Left lung (tissue), 10 donors: ENCODE results near the gene IQCN. TPM values are rescaled to one million over a fixed set of nuclear protein-coding genes. Genes with fewer than 3 reads are reported as not detected.

Experiments used
- ATAC-seq: fragments of 200-7000 bp; cut with Tn5 transposase; one replicate; pipeline ENCODE4 v1.9.1; 2020; ENCODE audit warnings: moderate library complexity
- DNase-seq, 4 donors: peaks; one replicate each; pipeline ENCODE4 v3.0.0-alpha.2; 2013 to 2020
- H3K27ac ChIP-seq, 2 donors: fragments of 200-600 bp; sonication (generic) in 1 of 2; one replicate each; pipeline versions ENCODE4 v1.5.0 to v1.8.0; 2020 to 2021
- H3K27me3 ChIP-seq, 2 donors: fragments of 200-600 bp; sonication (generic) in 1 of 2; one replicate each; pipeline versions ENCODE4 v1.5.0 to v1.8.0; 2020 to 2021
- H3K36me3 ChIP-seq, 2 donors: fragments of 200-600 bp; sonication (generic) in 1 of 2; one replicate each; pipeline versions ENCODE4 v1.5.0 to v1.8.0; 2020 to 2021
- H3K4me1 ChIP-seq, 2 donors: fragments of 200-600 bp; one replicate each; pipeline ENCODE4 v1.8.0; 2021
- H3K4me3 ChIP-seq, 2 donors: fragments of 200-600 bp; sonication (generic) in 1 of 2; one replicate each; pipeline versions ENCODE4 v1.5.0 to v1.8.0; 2020 to 2021; ENCODE audit warnings: mild to moderate bottlenecking in 1 of 2
- H3K9me3 ChIP-seq, 2 donors: fragments of 200-600 bp; sonication (generic) in 1 of 2; one replicate each; pipeline versions ENCODE4 v1.5.0 to v1.8.0; 2020 to 2021
- intact Hi-C, 2 donors: fragments of 100-400 bp; cut with DNase I; formaldehyde crosslinking; loops; one replicate each; pipeline versions ENCODE4 v1.11.2 to v1.14.2; 2022
- polyA plus RNA-seq, 6 donors: library from polyadenylated mRNA; unstranded; fragments of 120-200 nt; gene quantifications; one replicate each; pipeline ENCODE4 v1.2.1, GENCODE V29; 2013; ENCODE audit not compliant: insufficient read length in 6 of 6
- total RNA-seq, 2 donors: library from RNA; stranded (reverse); fragmentation: NEBNext Ultra II Directional; extraction: Animal tissue kit (Norgen Biotek cat#: 25700); gene quantifications; one replicate each; pipeline ENCODE4 v1.2.1, GENCODE V29; 2021
- TF ChIP-seq, protein P1 (sequence below), 2 donors: fragments of 200-600 bp; sonication (generic) in 1 of 2; IDR thresholded peaks; one replicate each; pipeline versions ENCODE4 v1.5.0 to v1.8.0; 2021; ENCODE audit warnings: antibody characterized with exemption in 2 of 2
- donor health status: DM: no; HTN: yes; CAD: no.
- donor health status: DM: no; HTN: no; CAD: no.

Gene IQCN
- total and polyA plus RNA-seq, 8 donors = 3.0 to 12.7 (median 6.8) TPM

DNA sequence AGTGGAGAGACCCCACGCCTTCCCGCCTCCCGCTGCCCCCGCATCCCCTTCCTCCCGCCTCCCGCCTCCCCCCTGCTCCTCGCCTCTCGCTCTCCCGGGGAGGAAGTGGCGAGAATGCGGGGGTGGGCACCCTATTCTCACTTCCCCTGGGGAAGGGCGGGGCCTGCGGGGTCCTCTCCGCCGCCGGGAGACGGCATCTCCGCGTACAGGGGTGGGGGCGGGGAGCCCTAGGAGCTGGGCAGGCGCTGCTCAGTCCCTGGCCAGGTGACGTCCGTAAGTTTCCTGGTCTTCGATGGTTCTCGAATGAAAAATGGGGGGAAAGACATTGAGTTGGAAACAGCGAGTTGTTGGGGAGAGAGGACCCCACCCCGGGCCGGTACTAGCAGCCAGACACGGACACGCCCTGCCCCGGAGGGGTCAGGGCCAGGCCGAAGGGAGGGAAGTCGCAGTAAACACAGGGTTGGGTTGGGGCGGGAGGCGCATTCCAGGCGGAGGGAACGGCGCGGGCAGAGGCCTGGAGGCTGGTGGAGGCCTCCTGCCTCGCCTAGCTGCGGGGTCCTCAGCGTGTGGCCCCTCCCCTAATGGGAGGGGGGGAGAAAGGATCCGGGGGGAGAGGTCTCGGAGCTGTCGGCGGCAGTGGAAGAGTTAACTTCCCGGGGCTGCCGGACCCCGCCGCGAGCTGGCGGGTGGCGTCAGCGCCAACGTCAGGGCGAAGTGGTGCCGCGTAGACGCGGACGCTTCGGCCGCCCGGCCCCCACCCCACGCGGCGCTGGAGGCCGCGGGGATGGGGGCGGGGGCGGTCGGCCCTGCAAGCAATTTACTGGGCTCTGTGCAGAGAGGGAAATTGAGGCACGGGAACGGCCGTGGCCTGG, 17.6 kb upstream of the IQCN start:
- H3K4me3 ChIP-seq = peak overlapping the region; percentile 53 to 74
- intact Hi-C loops = no loop called here
- peaks cover 10 to 33% of the 10 kb centered on the region in 2 donors for H3K4me1 ChIP-seq
- TF ChIP-seq, protein P1, sequence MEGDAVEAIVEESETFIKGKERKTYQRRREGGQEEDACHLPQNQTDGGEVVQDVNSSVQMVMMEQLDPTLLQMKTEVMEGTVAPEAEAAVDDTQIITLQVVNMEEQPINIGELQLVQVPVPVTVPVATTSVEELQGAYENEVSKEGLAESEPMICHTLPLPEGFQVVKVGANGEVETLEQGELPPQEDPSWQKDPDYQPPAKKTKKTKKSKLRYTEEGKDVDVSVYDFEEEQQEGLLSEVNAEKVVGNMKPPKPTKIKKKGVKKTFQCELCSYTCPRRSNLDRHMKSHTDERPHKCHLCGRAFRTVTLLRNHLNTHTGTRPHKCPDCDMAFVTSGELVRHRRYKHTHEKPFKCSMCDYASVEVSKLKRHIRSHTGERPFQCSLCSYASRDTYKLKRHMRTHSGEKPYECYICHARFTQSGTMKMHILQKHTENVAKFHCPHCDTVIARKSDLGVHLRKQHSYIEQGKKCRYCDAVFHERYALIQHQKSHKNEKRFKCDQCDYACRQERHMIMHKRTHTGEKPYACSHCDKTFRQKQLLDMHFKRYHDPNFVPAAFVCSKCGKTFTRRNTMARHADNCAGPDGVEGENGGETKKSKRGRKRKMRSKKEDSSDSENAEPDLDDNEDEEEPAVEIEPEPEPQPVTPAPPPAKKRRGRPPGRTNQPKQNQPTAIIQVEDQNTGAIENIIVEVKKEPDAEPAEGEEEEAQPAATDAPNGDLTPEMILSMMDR (IDR thresholded peaks at IDR 0.05) = no peak
- H3K27me3 ChIP-seq = no peaks in the 10 kb centered on the region
- H3K9me3 ChIP-seq = no peaks in the 10 kb centered on the region
- peak overlapping the region; percentile 98 to 100 for H3K27ac ChIP-seq
- DNase-seq = peak; percentile 88 to 95 (median 94)
- ATAC-seq = peak; percentile 79
- no peaks in the 10 kb centered on the region for H3K36me3 ChIP-seq

DNA sequence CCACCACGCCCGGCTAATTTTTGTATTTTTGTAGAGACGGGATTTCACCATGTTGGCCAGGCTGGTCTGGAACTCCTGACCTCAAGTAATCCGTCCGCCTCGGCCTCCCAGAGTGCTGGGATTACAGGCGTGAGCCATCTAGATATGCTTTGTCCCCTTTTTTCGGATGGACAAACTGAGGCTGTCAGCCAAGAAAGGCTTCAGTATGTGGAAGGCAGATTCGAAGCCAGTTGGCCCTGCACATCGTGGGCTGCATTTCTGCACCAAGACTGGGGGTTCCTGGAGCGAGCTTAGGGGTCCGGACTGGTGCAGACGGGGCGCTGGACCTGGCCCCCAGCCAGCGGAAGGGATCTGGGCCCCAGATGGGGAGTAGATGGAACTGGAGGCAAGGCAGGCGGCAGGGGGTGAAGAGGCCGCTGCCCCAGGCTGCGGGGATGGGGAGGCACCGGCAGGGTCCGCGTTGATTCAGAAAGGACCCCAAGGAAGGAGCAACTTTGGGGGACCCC, 16.8 kb upstream of the IQCN start:
- TF ChIP-seq, protein P1 (IDR thresholded peaks at IDR 0.05) = no peak
- DNase-seq = peak in 1 of 4 donors; percentile 44
- Histone ChIP-seq H3K4me3 (peak overlapping the region; percentile 53 to 74), H3K27me3 (no peaks in the 10 kb centered on the region), H3K9me3 (no peaks in the 10 kb centered on the region), H3K4me1 (peaks cover 10 to 33% of the 10 kb centered on the region in 2 donors), H3K27ac (peak overlapping the region; percentile 98 to 100), H3K36me3 (no peaks in the 10 kb centered on the region)
- intact Hi-C loops = no loop called here
- no peak for ATAC-seq

DNA sequence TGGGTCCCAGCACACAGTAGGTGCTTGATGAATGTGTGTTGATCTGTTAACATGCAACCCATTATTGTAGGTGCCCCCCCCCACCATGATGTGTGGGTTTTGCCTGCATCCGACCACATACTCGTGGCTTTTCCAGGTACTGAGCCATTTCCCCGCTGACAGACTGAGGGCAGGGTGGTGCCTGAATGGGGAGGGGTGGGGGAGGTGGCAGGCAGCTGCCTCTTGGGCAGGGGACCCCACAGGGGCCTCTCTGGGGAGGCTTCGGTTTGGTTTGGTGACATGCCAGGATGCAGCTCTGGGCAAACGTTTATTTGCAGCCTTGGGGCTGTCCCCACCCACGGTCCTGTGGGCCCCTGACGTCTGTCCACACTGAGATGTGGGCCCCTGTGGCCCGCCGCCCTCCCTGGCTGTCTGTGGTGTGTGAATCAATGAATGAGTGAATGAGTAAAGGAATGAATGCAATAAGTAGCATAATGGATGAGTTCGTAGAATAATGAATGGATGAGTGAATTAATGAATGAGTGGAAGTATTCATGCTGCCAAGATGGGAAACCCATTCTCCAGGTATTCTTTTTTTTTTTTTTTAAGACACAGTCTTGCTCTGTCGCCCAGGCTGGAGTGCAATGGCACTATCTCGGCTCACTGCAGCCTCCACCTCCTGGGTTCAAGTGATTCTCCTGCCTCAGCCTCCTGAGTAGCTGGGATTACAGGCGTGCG, 16.2 kb upstream of the IQCN start:
- H3K4me3 ChIP-seq = no peak overlapping the region
- ATAC-seq = no peak
- peaks cover 10 to 33% of the 10 kb centered on the region in 2 donors for H3K4me1 ChIP-seq
- H3K36me3 ChIP-seq = no peaks in the 10 kb centered on the region
- intact Hi-C loops = no loop called here
- no peaks in the 10 kb centered on the region for H3K27me3 ChIP-seq
- TF ChIP-seq, protein P1 (IDR thresholded peaks at IDR 0.05) = no peak
- DNase-seq = peak in 3 of 4 donors; percentile 47 to 82 (median 65)
- peak overlapping the region; percentile 98 to 100 for H3K27ac ChIP-seq
- no peaks in the 10 kb centered on the region for H3K9me3 ChIP-seq

DNA sequence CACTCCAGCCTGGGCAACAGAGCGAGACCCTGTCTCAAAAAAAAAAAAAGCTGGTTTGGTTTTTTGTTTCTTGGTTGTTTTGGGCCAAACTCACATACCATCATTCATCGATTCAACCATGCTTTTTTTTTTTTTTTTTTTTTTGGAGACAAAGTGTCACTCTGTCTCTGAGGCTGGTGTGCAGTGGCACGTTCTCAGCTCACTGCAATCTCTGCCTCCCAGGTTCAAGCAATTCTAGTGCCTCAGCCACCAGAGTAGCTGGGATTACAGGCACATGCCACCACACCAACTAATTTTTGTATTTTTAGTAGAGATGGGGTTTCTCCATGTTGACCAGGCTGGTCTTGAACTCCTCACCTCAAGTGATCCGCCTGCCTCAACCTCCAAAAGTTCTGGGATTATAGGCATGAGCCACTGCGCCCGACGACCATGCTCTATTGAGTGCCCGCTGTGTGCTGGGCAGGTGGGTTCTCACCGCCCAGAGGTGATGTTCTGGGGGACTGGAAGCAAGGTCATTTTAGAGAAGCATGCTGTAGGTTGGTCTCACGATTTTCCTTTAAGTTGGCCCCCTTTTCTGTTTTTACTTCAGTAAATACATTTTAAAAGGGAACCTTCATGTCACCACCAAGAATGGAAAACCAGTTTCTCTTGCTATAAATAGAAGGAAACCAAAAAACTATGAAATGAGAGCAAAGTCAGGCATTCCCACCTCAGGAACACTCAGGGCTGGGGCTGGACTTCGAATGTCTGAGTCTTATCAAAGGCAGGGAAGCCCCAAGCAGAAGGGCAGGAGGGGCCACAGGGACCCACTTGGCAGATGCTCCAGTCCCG, 15.4 kb upstream of the IQCN start:
- intact Hi-C loops = no loop called here
- Histone ChIP-seq H3K27ac (peak overlapping the region; percentile 98 to 100), H3K4me1 (peaks cover 10 to 33% of the 10 kb centered on the region in 2 donors)

More for the DNA sequence above, 15.4 kb upstream of the IQCN start:
- H3K4me3 ChIP-seq = no peak overlapping the region
- no peak for ATAC-seq
- H3K9me3 ChIP-seq = no peaks in the 10 kb centered on the region
- H3K36me3 ChIP-seq = no peaks in the 10 kb centered on the region
- DNase-seq = peak in 1 of 4 donors; percentile 44
- TF ChIP-seq, protein P1 (IDR thresholded peaks at IDR 0.05) = no peak
- H3K27me3 ChIP-seq = no peaks in the 10 kb centered on the region
